T1000 (cell line): ENCODE data around the gene DEGS2.

Experiments used
- DNase-seq: peaks from one replicate; lab custom pipeline; 2025; ENCODE audit warnings: mixed read lengths; lab: John Stamatoyannopoulos, UW

The DEGS2 gene

DNA sequence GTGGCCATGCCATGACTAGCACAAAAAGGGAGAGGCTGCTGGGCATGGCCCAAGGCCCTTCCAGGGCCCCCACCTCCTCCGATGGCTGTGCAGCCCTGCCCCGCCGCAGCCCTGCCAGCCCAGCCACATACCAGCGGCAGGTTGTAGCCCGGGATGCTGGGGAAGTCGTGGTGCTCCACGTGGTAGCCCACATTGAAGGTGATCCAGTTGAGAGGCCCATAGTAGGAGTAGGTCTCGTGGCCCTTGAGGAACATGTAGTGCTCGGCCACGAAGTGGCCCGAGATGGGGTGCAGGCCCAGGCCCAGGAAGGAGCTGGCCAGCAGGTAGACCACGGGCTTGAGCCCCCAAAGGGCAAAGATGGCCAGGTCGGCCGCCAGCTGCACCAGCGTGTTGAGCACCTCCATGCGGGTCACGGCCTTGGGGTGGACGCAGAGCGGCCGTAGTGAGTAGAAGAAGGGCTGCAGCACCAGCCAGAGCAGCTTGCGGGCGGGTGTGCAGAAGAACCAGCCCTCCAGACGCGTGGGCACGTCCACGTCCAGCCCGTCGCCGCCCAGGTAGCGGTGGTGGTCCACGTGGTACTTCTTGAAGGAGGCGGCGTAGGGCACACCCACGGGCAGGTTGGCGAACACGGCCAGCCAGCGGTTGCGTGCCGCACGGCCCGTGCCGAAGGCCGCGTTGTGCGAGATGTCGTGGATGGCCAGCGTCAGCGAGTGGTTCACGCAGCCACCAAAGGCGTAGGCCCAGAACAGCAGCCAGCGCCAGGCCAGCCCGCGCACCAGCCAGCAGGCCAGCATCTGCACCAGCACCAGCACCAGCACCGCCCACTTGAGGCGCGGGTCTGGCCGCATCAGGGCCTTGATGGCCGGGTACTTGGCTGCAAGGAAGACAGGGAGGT lies 10.4 kb downstream of the DEGS2 start:
- no peak for DNase-seq

DNA sequence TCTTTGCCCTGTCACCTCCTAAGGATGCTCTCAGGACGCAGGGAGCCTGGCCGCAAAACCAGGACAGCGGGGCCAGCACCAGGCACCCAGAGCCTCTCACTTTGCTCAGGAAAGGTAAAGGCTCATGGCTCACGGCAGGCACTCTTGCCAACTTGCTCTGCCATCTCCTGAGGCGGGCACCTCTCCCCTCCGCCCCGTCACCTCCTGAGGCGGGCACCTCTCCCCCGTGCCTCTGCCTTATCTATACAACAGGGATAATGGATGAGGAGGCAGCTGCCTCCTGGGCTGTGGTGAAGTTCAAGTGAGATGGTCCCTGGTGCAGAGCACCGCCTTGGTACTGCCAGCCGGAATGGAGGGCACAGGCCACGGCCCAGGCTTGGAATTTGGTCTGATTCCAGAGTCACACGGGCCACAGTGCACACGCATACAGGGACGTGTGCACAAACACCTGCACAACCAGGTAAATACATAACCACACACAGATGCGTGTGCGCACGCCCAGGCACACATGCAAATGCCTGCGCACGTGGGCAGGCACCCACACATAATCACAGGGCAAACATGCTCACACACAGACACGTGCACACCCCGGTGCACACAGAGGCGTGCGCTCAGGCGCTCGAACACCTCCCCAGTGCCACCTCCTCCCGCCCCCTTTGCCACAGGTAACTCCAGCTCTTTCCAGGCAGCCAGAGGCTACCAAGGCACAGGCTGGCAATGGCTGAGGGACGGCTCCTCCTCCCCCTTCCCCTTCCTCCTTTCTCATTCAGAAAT lies 11.6 kb downstream of the DEGS2 start:
- no peak for DNase-seq

- no peak for DNase-seq
These were observed 12.2 kb downstream of the DEGS2 start for GRCh38 chr14:100147181-100147631.

DNA sequence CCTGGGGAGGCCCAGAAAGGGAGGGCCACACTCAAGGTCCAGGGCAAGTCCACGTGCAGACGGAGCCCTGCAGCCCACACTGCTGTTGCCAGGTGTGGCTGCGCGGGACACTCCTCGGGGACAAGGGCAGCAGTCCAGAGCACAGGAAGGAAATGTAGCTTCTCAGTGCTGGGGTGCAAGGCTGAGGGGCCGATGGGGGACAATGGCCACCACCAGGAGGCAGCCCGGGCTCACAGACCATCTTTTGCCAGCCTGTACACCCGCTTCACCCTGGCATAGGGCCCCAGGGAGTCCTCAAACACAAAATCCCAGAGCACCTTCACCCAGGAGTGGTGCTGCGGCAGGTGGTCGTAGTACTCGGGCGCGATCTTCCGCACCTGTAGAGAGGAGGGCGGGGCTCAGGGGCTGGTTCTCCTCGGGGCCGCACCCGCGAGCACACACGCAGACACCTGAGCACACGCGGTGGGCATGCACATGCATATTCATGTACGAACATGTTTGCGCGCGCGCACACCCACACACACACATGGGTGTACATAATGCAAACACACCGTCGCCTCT lies 12.8 kb downstream of the DEGS2 start:
- no peak for DNase-seq

- DNase-seq, result no peak
These were observed 13.6 kb downstream of the DEGS2 start for GRCh38 chr14:100145682-100146464.

DNA sequence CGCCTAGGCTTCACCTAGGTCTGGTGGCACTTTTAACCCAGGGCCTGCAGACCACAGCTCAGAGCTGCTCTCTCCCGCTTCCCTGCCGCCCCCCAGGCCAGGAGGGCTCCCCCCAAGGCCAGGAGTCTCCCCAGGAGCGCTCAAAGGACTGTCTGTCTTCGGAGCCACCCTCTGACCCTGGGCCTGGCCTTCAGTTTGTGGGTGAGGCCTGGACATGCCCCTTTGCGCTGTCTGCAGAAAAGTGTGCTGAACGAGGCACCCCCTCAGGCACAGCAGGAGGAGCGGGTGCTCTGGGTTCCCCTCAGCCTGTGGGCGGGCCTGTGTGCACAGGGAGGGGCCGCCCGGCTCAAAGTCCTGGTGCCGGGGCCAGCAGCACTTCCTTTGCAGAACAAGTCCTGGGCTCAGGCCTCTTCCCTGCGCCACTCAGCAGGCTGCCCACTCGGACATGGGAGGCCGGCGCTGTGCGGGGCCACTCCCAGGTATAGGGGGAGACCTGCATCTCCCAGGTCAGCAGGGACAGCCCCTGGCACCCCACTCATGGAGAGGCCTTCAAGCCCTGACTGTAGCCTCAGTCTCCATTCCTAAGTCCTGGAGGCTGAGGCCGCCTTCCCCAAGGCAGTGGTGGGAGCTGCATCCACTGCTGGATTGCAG lies 14.3 kb downstream of the DEGS2 start:
- no peak for DNase-seq

DNA sequence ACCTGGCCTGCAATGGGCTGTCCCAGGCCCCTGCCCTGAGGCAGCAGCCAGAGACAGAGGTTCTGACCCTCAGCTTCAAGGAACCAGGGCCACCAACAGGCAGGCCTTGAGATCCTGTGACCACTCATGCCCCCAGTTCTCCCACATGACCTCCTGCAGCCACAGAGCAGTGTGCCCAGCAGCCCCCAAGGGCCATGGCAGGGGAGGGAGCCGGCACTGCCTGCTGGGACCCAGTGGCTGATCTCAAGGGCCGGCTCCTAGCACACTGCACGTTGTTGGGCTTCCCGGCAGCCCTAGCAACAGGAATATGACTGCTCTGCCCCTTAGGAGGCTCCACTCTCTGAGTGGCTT lies 14.8 kb downstream of the DEGS2 start:
- no peak for DNase-seq

DNA sequence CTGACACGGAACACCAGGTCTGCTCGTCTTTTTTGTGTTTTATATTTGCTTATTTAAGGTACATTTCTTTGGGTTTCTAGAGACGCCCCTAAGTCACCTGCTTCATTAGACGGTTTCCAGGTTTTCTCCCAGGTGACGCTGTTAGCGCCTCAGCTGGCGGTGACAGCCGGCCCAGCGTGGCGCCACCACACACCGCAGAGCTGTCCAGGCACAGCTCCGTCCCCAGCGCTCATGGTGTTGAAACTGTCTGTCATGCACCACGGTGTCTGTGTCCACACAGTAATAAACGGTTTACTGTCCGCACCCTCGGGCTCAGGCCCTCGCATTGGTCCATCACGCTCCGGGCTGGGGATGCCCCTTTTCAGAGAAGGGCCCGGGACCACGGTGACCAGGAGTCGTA lies 15.5 kb downstream of the DEGS2 start:
- DNase-seq, result no peak

- DNase-seq, result no peak
These were observed 15.9 kb downstream of the DEGS2 start for GRCh38 chr14:100143523-100143922.

GRCh38 chr14:100142073-100143040 lies 17.1 kb downstream of the DEGS2 start:
- DNase-seq, result no peak

DNA sequence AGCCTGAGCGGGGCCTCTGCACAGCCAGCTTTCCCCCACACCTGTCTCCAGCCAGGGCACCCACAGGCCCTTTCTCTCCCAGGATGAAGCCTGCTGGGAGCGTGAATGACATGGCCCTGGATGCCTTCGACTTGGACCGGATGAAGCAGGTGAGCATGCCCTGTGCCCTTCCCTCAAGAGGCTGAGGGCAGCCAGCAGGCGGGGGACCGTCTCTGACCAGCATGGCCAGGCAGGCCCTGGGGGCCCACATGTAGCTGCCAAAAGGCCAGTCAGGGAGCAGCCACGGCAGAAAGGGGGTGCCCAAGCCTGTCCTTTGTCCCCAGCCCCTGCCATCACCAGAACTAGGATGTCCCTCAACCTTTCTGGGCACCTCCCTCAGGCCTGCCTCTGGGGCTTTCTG lies 18.3 kb downstream of the DEGS2 start:
- DNase-seq, result no peak

DNA sequence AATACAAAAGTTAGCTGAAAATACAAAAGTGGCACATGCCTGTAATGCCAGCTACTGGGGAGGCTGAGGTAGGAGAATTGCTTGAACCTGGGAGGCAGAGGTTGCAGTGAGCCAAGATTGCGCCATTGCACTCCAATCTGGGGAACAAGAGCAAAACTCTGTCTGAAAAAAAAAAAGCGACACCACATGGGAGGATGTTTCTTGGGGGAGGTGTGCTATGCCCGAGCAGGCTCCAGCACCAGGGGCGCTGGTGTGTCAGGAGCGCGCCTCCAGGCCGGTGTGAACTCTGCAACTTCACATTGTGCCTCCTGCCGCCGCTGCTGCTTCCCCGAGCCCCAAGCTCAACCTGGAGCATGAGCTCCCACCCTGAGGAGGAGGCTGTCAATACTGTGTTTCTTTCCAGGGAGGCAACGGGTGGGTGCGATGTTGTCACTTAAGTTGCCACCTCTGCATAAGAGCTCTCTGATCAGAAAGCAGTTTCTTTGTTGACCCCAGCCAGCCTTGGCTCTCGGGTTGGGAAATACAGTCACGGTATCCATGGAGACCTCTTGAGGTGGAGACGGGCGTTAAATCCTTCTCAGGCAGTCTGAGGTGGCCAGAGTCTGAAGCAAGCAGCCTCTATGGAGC lies 18.9 kb downstream of the DEGS2 start:
- DNase-seq, result no peak

- DNase-seq, result no peak
These were observed 20.5 kb downstream of the DEGS2 start for GRCh38 chr14:100138955-100139354.

DNA sequence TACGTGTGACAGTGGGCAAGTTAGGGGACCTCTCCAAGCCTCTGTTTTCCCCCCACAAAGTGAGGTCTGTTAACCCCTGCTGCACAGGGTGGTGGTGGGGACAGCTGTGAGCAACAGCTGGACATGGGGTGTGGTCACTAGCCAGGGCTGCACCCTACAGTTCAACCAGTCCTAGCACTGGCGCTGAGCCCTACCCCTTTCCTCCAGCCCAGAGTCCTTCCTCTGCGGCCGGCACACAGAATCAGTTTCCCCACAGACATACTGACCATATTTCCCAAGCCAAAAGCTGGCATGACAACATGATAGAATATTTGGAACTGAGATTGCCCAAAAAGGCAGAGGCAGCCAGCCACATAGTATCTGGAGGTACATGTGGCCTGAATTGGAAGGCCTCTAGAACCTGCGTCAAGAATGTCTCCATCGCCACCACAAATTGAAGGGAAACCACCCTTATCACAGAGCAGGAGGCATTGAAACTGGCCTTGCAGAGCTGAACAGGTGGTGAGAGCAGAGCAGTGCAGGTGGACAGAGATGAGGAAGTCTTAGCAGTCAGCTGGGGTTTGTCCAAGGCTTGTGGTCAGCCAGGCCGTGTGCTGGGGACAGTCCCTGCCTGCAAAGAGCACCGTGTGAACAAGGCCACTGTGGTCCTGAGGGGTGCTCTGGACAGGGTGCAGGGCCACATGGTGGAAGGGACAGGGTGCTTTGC lies 21.2 kb downstream of the DEGS2 start:
- DNase-seq, result no peak

- no peak for DNase-seq
These were observed 22.3 kb downstream of the DEGS2 start for GRCh38 chr14:100137173-100137572.

DNA sequence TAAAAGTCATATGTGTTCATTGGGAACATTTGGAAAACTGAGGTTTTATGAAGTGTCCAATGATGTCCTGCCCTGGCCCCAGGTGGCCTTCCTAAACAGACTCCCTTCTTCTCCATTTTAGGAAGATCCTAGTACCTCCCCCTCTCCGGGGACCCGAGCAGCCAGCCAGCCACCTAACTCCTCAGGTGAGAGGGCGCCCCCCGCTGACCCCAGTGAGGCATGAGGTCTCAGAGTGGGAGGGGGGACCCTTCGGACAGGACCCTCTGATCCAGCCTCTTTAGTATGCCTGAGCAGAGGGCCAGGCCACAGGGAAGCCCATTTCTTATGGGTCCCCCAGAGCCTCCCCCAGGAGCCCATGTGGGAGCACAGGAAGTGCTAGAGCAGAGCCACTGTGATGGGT lies 23.7 kb downstream of the DEGS2 start:
- no peak for DNase-seq

- DNase-seq, result no peak
These were observed 24.4 kb downstream of the DEGS2 start for GRCh38 chr14:100135073-100135472.

- no peak for DNase-seq
These were observed 24.9 kb downstream of the DEGS2 start for GRCh38 chr14:100134586-100134985.

DNA sequence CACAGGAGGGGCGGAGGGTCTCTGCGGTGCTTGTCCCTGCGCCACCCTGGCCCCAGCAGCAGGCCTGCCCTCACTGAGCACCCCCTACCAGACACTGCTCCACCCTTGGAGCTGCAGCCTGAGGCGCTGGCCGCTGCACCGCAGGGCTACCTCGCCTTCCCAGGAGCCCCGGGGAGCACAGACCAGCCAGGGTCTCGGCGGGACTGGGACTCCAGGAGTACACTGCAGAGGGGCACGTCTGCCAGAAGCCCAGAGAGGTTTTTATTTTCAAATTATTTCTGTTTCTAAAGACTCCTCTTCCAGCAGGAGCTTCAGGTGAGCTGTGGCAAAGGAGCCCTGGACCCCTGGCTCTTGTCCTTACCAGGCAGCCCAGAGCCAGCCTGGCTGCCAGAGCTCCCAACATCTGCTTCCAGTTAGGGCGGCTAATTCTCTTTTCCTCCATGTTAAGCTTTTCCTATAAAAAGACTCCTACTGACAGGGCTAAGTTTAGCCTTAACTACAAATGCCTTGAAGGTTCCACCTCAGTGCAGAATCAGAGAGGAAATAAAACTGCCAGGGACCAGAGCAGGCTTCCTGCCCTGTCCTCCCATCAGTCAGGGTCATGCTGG lies 26.4 kb downstream of the DEGS2 start:
- DNase-seq, result no peak
